CD4-positive, alpha-beta T cell treated with Interleukin-6 for 4 hours (primary cell): Measurements from ENCODE around the gene KSR1.
A peak's percentile ranks its signal among the peaks of the same experiment; 100 is the strongest.

ENCODE experiments used
- DNase-seq: peaks from one replicate; pipeline ENCODE4 v3.0.0-alpha.2; 2020; ENCODE audit warnings: mixed read lengths

KSR1 gene

DNA sequence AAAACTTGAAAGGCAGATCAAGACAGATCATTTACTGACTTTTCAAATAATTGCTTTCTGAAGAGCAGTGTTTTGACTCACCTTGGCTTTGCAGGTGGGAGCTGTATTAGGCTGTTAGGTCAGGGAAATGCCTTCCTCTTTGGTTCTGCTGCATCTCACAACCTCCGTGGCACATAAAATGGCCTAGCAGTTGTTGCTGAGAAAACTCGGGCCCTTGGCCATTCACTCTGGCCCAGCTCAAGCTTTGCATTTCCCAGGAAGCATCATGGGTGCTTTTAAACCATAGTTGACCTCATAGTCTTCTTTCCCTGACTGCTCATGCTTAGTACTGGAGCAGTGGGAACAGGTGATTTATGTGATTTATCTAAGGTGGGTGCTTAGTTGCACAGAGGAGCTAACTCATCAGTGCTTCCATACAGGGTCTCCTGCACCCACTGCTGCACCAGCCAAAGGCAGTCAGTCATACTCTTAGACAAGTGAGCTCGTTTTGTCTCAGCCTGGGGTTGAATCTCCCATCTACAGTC lies 83.6 kb downstream of the KSR1 start:
- DNase-seq, result no peak

- DNase-seq, result no peak
Measured at GRCh38 chr17:27540318-27541101, 84.3 kb downstream of the KSR1 start.

DNA sequence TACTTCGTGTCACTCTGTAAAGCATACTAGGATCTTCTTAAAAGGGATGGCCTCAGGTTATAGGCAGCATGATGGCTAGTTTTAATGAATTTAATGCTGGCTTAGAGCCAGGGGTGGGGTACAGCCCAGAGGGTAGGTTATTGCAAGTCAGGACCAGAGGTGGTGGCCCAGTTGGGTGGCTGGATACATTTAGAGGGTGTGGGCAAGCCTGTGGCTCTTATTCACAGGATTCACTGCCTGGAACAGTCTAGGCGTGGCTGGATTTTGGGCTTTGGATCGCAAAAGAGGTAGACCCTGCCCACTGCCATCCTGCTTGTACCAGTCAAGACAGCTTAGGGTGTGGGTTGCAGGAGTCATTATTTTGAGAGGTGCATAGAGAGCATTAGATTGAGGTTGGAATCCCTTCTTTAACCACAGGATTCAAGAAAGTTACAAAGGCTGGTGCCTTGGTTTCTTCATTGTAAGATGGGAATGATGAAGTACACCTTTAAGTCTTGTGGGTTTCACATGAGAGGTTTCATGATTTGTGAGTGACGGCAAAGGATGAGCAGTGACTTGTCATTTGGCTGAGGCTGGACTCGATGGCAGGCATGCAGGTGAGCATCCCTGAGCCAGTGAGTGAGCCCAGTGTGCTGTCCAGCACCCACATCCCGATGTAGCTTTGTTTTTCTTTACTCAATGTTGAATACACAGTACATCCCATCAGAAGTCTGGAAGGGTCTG lies 85.2 kb downstream of the KSR1 start:
- no peak for DNase-seq

DNA sequence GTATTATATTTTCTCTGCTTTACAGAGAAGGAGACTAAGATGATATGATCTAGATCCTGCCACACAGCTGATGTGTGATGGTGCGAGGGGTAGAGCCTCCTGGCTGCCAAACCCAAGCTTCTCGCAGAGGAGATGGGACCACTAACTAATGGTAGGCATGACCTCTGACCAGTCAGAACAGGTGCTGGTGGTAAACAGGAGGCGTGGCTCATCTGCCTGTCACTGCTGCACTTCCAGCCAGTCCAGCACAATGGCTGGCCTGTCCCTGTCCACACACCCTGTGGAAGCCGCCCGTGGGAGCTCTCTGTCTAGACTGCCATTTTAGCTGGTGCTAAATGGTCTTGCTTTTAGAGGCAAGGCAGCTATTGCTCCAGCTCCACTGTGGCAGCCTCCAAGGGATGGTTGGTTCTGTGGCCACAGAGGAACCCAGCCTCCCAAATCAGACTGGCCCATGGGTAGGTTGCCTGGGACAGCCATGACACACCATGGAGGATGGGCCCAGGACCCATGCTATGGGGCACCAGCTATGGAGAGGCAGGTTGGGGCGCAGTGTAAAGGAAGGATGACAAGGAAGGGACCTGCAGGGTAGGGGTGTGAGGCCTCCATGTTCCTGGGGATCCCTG lies 86.7 kb downstream of the KSR1 start:
- no peak for DNase-seq

DNA sequence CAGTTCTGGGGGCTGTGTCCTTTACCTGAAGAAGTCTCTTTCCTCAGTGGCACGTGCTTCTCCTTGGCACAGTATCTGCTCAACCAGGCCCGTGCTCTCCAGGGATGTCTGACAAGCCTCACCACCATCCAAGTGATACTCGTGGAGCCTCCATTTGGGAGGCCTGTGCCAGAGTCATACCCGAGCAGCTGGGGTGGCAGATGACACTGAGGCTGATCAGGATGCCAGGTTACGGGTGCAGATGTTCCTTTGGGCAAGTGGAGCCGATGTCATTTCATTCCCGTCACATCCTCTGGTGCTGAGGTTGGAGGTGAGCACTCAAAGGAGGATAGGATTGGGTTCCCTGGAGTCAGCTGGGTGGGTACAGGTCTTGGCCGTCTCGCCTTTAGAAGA lies 87.2 kb downstream of the KSR1 start:
- DNase-seq, result no peak

DNA sequence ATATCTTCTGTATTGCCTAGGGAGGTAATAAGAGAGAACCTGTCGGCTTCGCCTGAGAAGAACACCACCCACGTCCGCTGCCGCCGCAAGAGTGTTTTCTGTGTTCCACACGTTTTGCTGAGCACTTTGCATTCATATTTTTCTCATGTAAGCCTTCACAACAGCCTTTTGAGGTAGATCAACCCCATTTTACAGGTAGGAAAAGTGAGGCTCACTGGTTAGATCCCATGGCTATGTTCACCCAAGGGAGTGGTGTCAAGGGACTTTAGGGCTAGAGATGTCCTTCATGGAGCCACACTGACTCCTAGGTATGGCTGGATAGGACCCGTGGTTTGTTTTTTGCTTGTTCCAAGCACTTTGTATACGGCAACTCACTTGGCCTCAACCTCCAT lies 87.7 kb downstream of the KSR1 start:
- DNase-seq, result no peak

DNA sequence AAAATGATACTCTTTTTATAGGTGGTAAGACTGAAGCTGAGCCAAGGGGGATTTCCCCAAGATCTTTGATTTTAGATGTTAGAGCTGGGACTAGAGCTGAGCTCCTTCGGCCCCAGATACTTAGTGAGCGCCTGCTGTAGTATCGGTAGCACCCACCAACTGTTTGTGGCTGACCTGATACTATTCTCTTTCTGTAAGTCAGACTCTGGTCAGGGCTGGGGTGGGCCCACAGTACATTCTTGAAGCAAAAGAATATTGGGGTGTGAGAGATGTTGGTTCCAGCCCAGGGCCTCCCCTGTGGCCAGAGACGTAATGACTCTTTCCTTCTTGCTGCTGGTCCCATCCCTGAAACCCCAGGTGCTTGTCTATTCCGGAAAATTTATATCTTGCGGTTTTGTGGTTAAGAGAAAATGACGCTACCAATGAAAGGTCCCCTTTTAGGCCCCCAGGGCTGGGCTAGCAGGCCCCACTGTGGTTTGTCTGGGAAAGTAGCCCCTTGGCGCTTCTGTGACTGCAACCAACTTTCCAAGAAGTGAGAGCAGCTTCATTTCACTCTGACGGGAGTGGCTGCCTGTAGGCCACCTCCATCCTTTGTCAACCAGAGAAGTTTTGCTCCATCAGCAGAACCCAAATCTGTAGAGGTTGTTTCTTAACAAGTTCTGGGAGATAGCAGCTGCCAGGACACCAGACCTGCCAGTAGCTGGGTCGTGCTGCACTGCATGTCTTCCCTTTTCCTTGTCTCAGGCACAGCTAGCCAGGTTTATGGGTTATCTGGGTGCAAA lies 88.3 kb downstream of the KSR1 start:
- DNase-seq, result peak; percentile 3

DNA sequence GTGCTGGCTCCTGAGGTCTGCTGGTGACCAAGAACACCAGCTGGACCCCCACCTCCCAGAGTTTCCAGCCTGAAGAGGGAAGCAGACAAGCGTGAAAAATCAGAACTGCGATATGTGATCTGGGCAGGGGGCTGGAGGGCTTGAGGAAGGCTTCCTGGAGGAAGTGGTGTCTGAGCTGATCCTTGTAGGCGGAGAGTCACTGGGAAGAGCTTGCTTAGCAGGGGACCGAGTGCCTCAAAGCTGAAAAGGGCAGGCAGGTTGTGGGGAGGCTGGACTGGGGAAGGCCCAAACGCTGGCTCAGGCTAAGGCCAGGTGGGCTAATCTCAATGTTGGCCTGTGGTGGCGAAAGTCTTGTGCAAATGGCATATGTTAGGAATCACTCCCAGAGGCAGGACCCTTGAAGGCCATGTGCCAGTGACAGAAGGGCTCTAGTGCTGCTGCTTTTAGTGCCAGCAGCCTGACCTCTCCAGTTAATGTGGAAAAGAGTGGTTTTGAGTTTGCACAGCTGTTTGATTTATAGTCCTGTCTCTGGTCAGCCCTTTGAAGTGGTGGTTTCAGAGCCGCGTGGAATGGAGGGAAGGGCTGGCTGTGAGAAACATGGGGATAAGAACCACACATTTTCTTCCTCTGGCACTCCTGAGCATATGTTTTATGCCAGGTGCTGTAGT lies 89.4 kb downstream of the KSR1 start:
- no peak for DNase-seq

- DNase-seq, result no peak
Measured at GRCh38 chr17:27546624-27547300, 90.5 kb downstream of the KSR1 start.

DNA sequence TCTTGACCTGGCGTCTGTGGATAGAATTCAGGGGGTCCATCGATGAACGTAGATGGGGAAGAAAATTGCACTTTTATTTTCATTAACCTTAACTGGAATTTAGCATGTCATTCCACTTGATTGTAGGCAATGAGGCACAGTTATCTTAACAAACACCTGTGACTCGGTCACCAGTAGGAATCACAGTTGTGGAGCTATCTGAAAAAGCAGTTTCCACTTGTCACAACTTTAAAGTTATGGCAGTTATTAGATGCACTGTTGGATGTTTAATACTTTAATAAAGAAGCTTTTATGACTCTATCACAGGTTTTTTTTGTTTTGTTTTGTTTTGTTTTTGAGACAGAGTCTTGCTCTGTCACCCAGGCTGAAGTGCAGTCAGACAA lies 91.0 kb downstream of the KSR1 start:
- DNase-seq, result no peak

- DNase-seq, result no peak
Measured at GRCh38 chr17:27548369-27548768, 92.1 kb downstream of the KSR1 start.

DNA sequence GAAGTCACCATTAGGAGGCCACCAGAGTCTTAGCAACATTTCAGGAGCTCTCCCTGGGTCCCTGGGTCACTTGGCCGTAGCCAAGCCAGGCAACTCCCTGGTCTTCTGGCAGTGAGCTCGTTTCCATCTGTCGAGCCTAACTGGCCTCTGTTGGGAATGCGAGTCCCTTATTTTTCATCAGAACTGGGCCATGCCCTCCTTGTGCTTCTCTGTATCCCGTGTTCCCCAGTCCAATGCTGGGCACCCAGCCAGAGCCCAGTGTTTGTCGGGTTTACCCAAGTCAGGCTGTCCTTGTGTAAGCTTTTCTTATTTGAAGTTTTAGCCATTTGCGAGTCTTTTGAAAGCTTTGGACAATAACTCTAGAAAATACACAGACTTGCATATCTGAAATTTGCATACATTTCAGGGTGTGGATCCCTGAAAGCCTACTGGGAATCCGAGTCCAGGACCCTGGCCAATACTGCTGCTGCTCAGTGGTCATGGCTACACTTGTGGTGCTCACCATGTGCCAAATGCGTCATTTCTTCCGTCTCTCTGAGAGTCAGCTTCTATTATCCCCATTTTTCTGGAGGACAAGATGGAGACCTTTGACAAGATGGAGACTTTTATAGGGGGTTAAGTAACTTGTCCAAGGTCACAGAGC lies 93.1 kb downstream of the KSR1 start:
- no peak for DNase-seq

DNA sequence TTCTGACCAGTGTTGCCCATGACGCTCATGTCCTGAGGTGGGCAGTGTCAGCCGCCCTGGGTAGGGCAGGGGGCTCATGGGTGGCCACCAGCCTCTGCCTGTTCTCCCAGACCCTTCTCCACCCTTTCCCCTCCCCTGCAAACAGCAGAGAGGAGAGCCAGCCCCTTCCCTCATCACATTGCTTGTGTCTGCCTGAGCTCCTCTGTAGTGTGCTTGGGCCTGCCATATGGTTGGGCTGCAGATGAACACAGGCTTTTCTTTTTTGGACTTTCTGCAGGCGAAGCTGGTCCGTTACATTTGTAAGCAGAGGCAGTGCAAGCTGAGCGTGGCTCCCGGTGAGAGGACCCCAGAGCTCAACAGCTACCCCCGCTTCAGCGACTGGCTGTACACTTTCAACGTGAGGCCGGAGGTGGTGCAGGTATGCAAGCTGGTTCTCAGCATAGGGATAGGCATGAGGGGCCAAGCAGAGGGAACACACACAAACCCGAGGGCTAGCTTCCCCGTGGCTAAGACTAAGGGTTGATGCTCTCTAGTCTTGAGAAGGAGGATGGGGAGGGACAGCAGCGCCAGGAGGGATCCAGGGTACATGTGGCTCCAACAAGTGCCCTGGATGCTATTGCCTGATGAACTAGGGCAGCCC lies 94.2 kb downstream of the KSR1 start:
- no peak for DNase-seq

DNA sequence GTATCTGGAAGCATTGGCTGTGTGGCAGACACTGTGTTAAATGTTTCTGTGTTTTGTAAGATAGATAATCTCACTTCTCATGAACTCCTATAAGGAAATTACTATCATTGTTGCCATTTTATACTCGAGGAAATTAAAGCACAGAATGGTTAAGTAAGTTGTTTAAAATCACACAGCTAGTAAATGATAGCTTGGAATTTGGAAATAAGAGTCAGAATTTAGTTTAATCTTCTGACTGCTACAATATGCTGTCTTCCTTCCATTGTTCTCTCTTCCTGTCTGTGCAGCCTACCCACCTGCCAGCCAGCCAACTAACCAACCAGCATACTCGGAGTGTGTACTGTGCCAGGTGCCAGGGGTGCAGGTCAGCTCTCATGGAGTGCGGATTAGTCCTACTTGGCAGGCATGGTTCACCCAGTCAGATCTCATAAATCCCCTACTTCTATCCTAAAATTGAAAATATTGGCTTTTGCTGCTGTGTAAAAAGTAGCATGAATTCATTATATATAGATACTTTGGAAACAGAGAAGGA lies 94.8 kb downstream of the KSR1 start:
- no peak for DNase-seq

- DNase-seq, result no peak
Measured at GRCh38 chr17:27551701-27552248, 95.5 kb downstream of the KSR1 start.

DNA sequence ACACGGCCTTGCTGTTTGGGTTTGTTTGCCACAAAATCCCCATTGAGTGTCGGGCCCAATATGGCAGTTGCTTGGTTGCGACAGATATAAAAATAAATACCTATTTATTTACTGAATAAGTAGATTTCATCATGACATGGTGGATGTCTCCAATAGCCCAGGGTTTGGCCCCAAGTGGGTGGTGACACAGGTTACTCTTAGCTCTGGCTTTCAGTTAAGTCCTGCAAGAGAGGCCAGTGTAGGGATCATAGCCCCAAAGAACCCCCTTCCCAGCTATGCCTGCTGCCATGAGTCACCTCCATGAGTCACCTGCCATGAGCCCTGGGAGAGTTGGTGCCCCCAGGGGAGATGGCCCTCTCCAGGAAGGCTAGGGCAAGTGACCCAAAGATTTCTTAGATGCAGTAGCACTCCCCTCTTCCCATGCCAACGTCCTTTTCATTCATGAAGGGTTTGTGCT lies 96.1 kb downstream of the KSR1 start:
- DNase-seq, result no peak

DNA sequence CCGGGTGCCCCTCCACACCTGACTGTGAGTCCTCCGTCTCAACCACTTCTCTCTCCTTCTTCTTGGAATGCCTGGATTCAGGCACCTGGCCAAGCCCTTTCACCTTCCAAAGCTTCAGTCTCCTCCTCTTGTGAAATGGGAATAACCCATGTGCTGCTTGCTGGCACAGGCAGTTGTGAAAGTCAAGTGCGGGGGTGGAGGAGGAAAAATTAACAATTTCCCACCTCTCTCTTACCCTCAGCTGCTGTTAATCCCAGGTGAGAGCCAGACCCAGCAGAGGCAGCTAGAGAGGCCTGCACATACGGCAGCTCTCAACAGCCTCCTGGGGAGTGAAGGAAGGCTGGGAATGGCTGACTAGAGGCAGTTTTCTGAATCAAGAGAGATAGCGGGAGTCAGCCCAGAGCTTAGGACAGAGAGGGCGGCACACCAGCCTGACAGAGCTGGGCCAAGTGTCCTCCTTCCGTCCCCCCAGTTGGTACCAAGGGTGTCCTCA lies 96.8 kb downstream of the KSR1 start:
- no peak for DNase-seq

DNA sequence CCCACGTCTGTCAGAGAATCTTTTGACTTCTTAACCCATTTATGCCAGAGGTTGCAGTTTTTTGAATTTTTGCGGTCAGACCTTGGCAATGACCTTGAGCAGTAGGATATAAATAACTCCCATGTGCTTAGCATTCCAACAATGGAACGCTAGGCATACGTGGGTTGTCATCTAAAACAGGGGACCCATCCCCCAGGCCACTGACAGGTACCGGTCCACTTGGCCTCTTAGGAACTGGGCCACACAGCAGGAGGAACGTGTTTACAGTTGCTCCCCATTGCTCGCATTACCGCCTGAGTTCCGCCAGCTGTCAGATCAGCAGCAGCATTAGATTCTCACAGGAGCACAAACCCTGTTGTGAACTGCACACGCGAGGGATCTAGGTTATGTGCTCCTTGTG lies 97.9 kb downstream of the KSR1 start:
- DNase-seq, result no peak

DNA sequence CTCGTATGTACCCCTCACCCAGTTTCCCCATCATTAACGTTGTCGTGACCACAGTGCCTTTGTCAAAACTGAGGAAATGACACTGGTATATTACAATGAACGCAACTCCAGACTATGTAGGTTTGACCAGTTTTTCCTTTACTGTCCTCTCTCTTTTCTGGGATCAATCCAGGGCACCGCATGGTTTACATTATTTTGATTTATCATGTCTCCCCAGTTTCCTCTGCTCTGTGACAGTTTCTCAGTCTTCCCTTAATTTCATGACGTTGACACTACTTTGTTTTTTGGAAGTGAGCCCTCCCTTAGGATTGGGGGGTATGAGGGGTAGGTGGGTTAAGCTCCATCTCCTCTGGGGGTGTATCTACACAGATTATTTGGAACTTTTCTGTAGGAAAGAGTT lies 98.7 kb downstream of the KSR1 start:
- no peak for DNase-seq

GRCh38 chr17:27555339-27555738 lies 99.1 kb downstream of the KSR1 start:
- DNase-seq, result no peak
